Activated T-helper 17 cell treated with anti-CD3 and anti-CD28 coated beads, Interleukin-2, amount 50 U/mL, for 72 hours (primary cell): ENCODE data around the gene CDX1. TPM values are rescaled to one million over a fixed set of nuclear protein-coding genes. Genes with fewer than 3 reads are reported as not detected.

Experiments
- ATAC-seq: fragments of 150-1000 bp; cut with Tn5 transposase; replicated peaks from 2 replicates; pipeline ENCODE4 v1.10.0; 2021; ENCODE audit warnings: mild to moderate bottlenecking, moderate library complexity
- H3K27ac Mint-ChIP-seq: one replicate; pipeline ENCODE4 v1.8.0; 2022; ENCODE audit warnings: mixed read lengths
- H3K27me3 Mint-ChIP-seq: one replicate; pipeline ENCODE4 v1.8.0; 2022; ENCODE audit warnings: mixed read lengths
- H3K36me3 Mint-ChIP-seq: one replicate; pipeline ENCODE4 v1.8.0; 2022; ENCODE audit warnings: low read depth, mild to moderate bottlenecking, mixed read lengths
- H3K4me1 Mint-ChIP-seq: one replicate; pipeline ENCODE4 v1.8.0; 2022; ENCODE audit warnings: mixed read lengths
- H3K4me3 Mint-ChIP-seq: one replicate; pipeline ENCODE4 v1.8.0; 2022; ENCODE audit warnings: mild to moderate bottlenecking, mixed read lengths
- H3K9me3 Mint-ChIP-seq: one replicate; pipeline ENCODE4 v1.8.0; 2022; ENCODE audit warnings: mixed read lengths
- total RNA-seq, 2 donors: library from RNA; stranded (reverse); gene quantifications; one replicate each; pipeline ENCODE4 v1.2.3, GENCODE V29; 2022

The CDX1 gene
- total RNA-seq, 2 donors from 2014 or later, result not detected

DNA sequence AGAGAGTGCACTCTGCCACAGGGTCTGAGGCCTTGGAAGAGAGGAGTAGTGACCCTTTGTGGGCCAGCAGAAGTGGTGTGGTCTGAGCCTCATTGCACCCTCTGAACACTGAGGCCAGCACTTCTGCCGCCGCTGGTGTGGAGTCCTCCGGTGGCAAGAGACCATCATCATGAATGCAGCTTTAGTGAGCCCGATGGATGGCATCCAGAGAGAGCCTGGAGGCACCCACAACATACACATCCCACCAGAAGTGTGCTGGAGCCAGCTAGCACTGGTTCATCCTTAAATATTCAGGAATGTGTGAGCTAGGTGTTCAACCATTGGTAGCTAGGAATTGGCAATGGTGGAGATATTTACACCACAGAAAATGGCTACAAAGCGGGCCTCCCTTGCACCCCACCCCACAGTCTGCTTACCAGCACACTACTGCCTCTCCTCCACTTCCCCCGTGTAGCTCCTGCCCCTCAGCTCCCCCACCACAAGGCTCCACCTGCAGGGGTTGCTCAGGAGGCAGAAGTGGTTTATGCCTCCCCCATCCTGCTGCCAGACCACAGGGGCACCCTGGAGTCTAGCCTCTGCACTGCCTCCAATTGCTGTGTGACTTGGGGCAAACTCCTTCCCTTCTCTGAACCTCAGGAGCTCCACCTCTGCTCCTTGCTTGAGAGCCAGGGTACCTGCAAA lies 39.7 kb downstream of the CDX1 start:
- H3K4me1 Mint-ChIP-seq, result no peaks in the 10 kb centered on the region
- H3K27me3 Mint-ChIP-seq, result peaks cover 18% of the 10 kb centered on the region
- H3K4me3 Mint-ChIP-seq, result no peak overlapping the region
- no peak overlapping the region for H3K27ac Mint-ChIP-seq
- no peaks in the 10 kb centered on the region for H3K9me3 Mint-ChIP-seq
- H3K36me3 Mint-ChIP-seq, result no peaks in the 10 kb centered on the region
- no peak for ATAC-seq

DNA sequence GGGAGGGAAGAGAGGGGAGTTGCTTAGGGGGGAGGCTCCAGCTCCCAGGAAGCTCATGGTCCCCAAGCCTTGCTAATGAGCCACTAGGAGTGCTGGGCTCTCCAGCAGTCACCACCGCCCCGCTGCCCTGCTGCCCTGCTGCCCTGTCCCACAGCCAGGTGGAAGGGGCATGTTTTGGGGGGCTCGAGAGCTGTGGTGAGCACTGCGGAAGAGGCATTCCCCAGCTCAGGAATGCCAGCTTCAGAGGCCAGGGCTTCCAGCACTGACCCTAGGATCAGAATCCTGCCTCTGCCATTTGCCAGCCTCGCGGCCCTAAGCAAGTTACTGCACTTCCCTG lies 40.2 kb downstream of the CDX1 start:
- Mint-ChIP-seq H3K4me1 (no peaks in the 10 kb centered on the region), H3K9me3 (no peaks in the 10 kb centered on the region), H3K36me3 (no peaks in the 10 kb centered on the region), H3K4me3 (no peak overlapping the region), H3K27ac (no peak overlapping the region), H3K27me3 (peaks cover 18% of the 10 kb centered on the region)
- ATAC-seq, result no peak

DNA sequence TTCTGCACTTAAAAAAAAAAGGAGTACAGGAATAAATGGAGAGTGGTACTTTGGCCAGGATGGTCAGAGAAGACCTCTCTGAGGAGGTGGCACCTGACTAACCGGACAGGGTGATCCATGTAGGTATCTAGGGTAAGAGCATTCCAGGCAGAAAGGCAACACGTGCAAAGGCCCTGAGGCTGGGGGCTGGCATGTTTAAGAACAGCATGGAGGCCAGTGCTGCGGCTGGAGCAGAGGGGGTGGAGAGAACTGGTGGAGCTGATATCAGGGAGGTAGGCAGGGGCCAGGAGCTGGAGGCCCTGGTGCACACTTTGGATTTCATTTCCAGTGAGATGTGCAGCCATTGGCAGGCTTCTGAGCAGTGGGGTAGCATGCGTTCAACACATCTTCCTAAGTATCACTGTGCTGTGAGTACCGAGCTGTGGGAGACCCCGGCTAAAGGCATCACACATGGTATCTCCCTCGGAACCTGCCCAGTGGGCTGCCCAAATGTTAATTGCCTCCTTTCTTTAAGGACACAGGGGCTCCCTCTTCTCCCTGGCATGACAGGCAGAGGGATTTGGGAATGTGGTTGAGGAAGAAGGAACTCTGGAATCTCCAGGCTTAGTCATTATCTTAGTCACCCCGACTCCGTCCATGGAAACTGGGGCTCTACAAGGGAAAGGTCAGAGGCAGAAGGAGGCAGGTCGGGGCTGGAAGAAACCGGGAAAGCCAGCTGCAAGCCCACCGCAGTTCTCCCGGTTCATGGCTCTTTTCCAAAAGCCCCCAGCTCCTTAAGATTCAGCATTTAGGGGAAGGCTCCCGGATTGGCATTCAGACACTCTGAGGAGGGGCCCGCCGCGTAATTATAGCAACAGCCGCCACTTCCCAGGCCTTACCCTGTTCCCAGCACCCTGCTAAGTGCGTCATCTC lies 41.9 kb downstream of the CDX1 start:
- ATAC-seq, result no peak
- Mint-ChIP-seq H3K4me3 (peak overlapping the region; percentile 15), H3K4me1 (no peaks in the 10 kb centered on the region), H3K27ac (no peak overlapping the region), H3K9me3 (no peaks in the 10 kb centered on the region), H3K27me3 (peaks cover 14% of the 10 kb centered on the region), H3K36me3 (no peaks in the 10 kb centered on the region)

DNA sequence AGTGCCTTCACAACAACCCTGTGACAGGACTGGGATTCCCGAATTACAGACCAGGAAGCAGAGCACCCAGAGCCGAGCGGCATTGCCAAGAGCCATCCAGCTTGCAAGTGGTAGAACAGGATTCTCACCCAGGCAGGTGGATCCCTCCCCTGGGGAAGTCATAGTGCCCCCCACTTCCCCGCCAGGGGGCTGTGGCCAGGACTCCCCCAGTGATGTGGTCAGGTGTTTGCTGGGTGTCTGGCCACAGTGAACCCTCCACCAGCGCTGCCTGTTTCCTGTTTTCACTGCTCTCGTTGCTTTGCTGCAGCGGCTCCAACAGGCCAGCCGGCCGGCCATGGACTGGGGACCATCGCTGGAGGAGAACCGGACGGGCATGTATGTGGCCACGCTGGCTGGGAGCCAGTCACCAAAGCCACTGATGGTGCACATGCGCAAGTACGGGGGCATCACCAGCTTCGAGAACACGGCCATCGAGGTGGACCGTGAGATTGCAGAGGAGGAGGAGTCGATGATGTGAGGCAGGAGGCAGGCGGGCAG lies 42.6 kb downstream of the CDX1 start:
- Mint-ChIP-seq H3K27me3 (peaks cover 14% of the 10 kb centered on the region), H3K27ac (no peak overlapping the region), H3K4me3 (peak overlapping the region; percentile 15), H3K36me3 (no peaks in the 10 kb centered on the region), H3K9me3 (no peaks in the 10 kb centered on the region), H3K4me1 (no peaks in the 10 kb centered on the region)
- peak; percentile 23 for ATAC-seq

DNA sequence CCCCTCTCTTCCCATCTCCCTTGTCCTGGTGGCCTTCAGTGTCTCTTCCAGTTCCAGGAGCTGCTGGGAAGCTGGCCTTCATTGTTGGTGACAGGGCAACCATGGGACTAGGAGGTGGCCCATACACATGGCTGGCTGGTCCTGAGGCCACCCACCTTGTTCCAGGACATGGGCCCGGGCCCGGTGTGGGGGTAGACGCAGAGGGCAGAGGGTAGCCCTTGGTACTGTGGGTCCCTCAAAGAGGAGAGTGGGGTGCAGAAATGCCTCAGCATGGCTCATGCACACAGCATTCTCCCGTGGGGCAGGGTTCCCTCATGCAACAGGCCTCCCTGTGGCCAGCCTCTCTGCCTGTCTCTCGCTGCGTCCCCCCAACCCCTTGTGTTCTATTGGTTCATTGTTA lies 44.1 kb downstream of the CDX1 start:
- Mint-ChIP-seq H3K4me1 (no peaks in the 10 kb centered on the region), H3K9me3 (no peaks in the 10 kb centered on the region), H3K4me3 (no peak overlapping the region), H3K27ac (no peak overlapping the region), H3K36me3 (no peaks in the 10 kb centered on the region), H3K27me3 (peaks cover 14% of the 10 kb centered on the region)
- ATAC-seq, result no peak

DNA sequence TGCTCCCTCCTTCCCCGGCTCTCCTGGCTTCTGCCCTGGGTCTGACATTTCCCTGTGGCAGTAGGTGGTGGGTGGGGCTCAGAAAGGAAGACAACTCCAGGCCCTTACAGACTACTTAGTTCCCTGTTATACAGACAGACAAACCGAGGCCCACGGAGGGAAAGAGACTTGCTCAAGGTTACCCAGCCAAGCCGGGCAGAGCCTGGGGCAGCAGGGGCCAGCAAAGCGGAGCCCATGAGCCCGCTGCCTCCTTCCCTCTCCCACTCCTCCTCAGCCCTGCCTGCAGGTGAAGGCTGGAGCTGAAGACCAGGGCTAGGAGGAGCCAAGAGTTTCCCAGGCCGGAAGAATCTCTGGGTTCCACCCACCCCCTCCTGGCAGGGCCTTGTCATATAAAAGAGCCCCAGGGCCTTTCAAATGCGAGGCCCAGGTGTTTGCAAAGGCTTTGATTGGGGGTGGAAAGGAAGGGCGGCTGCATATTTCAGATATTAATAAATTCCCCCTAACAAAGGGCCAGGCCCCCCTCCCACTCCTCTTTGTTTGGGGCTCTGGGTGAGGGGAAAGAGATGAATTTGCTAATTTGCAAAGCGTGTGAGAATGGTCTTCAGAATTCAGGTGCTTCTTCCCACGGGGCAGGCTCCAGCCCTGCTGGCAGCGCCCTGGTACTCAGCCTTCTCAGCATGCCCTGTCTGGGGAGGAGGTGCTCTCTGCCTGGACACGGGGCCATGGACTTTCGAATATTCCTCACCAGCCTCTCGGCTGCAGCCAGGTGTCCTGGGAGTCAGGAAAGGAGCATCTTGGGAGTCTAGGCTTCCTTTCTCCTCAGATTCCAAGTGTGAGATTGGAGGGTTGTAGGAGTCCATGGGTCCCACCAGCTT lies 44.8 kb downstream of the CDX1 start:
- H3K9me3 Mint-ChIP-seq, result no peaks in the 10 kb centered on the region
- peaks cover 14% of the 10 kb centered on the region for H3K27me3 Mint-ChIP-seq
- no peaks in the 10 kb centered on the region for H3K36me3 Mint-ChIP-seq
- H3K4me1 Mint-ChIP-seq, result no peaks in the 10 kb centered on the region
- no peak for ATAC-seq
- H3K27ac Mint-ChIP-seq, result no peak overlapping the region
- no peak overlapping the region for H3K4me3 Mint-ChIP-seq

DNA sequence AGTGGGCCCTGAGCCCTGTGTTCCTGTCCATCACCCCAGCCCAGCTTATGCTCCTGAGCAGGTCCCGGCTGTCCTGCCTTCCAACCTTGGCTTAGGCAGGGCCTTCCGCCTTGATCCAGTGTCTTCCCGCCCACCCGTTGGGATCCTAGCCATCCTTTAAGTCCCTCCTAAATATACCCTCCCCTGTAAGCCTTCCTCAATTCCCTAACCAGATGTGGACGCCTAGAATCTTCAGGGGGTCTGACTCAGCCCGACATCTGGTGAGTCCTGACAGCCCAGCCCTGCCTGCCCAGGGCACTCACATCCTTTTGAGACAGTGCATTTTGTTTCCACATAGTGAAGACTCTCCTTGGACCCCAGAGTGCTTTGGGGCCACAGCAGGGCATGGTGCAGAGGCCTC lies 47.0 kb downstream of the CDX1 start:
- Mint-ChIP-seq H3K27ac (no peak overlapping the region), H3K36me3 (no peaks in the 10 kb centered on the region), H3K9me3 (no peaks in the 10 kb centered on the region), H3K27me3 (peaks cover 6% of the 10 kb centered on the region), H3K4me3 (no peak overlapping the region), H3K4me1 (no peaks in the 10 kb centered on the region)
- no peak for ATAC-seq

DNA sequence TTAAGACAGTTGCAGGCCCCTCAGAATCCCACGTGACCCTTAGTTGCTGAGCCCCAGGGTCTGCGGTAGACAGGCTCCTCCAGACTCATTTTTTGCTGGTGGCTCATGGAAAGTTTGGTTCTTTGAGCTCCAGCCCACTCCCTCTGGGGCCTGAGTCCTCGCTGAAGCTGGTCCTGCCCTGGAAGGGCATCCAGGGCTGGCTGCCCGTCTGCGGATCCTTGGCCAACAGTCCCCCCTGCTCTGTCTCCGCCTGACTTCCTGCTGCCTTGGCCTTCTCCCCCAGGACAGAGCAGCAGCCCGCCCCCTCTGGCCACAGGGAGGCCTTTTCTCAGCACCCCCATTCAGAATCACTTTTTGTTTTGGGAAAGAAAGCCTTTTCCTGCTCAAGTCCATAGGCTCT lies 47.7 kb downstream of the CDX1 start:
- H3K36me3 Mint-ChIP-seq, result no peaks in the 10 kb centered on the region
- no peak overlapping the region for H3K4me3 Mint-ChIP-seq
- no peak overlapping the region for H3K27ac Mint-ChIP-seq
- H3K4me1 Mint-ChIP-seq, result no peaks in the 10 kb centered on the region
- no peak for ATAC-seq
- H3K27me3 Mint-ChIP-seq, result peaks cover 4% of the 10 kb centered on the region
- no peaks in the 10 kb centered on the region for H3K9me3 Mint-ChIP-seq

DNA sequence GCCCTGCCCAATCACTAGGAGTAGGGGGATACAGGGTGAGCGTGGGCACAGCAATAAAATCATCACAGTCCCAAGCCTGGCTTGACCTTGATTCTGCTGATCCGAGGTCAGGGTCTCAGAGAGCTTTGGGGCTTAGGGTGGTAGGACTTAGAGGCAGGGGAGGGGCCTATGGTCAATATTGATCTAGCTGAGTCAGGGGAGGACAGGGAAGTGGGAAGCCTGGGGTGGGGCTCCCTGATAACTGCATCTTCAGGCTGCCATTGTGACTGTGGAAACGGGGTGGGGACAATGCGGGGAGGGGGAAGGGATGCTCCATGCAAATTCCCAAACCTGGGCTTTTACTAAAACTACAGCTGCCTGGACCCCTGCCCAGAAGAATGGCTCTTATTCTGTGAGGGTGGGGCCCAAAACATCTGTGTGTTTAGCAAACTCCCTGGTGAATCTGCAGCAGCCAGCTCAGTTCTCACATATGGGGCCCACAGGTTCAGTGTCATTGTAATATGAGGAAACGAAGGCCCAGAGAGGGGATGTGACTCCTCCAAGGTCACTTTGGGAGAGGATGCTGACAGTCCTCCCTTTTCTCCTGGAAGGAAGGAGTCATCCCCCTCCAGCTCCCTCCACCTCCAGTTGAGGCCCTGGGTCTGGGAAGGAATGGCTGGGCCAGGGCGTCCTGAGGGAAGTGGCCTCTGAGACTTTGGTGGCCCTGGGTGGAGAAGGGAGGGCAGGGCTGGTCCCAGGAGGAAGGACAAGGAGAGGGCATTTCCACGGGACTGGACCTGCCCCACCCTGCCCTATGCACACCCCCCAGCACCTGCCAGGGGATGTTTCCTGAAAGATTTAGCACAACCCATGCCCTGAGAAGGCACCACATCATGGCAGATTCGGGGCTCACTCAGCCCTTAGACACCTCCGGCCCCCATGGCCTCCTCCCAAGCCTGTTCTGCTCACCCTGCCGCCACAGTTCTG lies 49.7 kb downstream of the CDX1 start:
- no peaks in the 10 kb centered on the region for H3K9me3 Mint-ChIP-seq
- H3K36me3 Mint-ChIP-seq, result no peaks in the 10 kb centered on the region
- H3K4me3 Mint-ChIP-seq, result no peak overlapping the region
- no peaks in the 10 kb centered on the region for H3K4me1 Mint-ChIP-seq
- H3K27ac Mint-ChIP-seq, result no peak overlapping the region
- ATAC-seq, result no peak
- peaks cover 4% of the 10 kb centered on the region for H3K27me3 Mint-ChIP-seq

DNA sequence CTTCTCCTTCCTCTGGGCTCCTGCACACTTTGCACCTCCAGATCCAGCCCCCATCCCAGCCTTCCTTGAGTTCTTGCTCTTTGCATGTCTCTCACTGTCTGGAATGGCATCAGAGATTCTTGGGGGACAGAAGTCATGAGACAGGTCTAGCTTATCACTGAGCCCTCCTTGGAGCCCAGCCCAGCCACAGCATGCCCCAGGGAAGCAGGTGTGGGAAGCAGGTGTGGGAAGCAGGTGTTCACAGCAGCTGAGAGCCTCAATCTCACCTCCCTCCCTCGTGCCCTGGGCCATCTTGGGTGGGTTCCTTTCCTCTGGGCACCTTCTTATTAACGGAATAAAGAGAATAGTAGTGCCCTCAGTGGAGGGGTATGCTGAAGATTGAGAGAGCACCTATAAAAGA lies 50.5 kb downstream of the CDX1 start:
- no peaks in the 10 kb centered on the region for H3K4me1 Mint-ChIP-seq
- H3K36me3 Mint-ChIP-seq, result no peaks in the 10 kb centered on the region
- H3K27me3 Mint-ChIP-seq, result peaks cover 4% of the 10 kb centered on the region
- no peaks in the 10 kb centered on the region for H3K9me3 Mint-ChIP-seq
- no peak overlapping the region for H3K4me3 Mint-ChIP-seq
- ATAC-seq, result no peak
- no peak overlapping the region for H3K27ac Mint-ChIP-seq

DNA sequence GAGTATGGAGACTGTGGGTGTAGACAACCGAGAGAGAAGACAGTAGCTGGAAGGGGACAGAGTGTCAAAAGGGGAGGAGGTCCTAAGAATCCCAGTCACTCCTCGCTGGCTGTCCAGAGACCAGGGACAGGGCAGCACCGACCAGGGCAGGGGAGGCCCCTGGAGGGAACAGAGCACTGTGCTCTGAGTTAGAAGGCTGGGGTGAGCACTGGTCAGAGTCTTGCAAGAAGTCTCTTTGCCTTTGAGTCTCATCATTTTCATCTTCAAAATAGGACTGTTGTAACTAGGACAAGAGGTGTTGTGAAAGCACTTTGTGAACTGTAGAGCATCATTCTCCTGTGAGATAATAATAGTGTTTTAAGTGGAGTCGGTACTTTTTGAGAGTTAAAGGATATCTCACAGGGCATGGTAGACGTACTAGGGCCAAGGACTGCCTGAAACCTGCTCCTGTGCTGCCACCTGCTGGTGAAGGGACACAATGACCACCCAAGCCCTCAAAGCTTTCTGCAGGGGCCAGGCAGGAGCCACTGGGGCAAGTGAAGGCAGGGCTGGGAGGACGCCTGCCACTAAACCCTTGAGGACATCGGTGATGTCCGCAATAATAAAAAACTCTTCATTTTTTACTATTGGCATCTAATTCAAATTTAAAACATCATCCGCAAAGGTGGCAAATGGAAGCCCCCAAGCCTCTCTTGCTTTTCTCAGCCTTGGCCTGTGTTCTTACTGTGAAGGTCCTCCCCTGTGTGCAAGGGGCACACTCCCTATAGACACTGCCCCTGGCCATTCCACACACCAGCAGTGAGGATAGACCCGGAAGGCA lies 51.5 kb downstream of the CDX1 start:
- no peaks in the 10 kb centered on the region for H3K4me1 Mint-ChIP-seq
- no peaks in the 10 kb centered on the region for H3K9me3 Mint-ChIP-seq
- H3K27me3 Mint-ChIP-seq, result peaks cover 4% of the 10 kb centered on the region
- no peaks in the 10 kb centered on the region for H3K36me3 Mint-ChIP-seq
- H3K4me3 Mint-ChIP-seq, result no peak overlapping the region
- peak; percentile 87 for ATAC-seq
- H3K27ac Mint-ChIP-seq, result no peak overlapping the region

DNA sequence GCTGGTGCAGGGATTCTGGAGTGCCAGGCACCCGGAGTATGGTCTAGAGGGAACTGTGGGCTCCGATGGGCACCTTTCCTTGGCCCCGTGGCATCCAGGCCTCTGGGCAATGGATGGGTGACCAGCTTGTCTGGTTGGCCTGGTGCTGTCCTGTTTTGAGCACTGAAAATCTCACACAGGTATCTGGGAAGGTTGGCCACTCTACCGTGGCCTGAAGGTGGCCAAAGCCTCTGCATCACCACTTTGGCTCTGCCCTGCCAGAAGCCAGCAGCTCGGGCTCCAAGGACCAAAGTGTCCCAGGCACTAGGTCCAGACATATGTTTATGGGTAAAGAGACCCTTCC lies 52.1 kb downstream of the CDX1 start:
- Mint-ChIP-seq H3K4me1 (no peaks in the 10 kb centered on the region), H3K27ac (no peak overlapping the region), H3K27me3 (peaks cover 4% of the 10 kb centered on the region), H3K36me3 (no peaks in the 10 kb centered on the region), H3K4me3 (no peak overlapping the region), H3K9me3 (no peaks in the 10 kb centered on the region)
- no peak for ATAC-seq

DNA sequence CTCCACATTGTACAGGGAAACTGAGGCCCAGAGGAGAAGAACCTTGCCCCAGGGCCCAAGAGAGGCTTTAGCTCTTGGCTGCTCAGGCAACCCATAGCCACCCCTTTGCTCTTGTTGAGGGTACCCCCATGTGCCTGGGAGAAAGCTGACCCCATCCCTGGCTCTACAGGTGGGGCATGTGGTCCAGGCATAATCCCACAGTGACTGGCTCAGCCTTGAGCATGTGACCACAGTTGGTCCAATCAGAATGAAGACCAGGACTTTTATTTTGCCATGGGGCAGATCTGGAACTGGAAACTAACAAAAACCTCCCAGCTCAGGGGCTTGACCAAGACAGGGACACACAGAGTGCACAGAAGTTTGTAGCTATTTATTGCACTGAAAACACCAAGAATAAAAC lies 52.6 kb downstream of the CDX1 start:
- no peak for ATAC-seq
- H3K9me3 Mint-ChIP-seq, result no peaks in the 10 kb centered on the region

More for the DNA sequence above, 52.6 kb downstream of the CDX1 start:
- Mint-ChIP-seq H3K4me1 (no peaks in the 10 kb centered on the region), H3K36me3 (no peaks in the 10 kb centered on the region), H3K27me3 (peaks cover 4% of the 10 kb centered on the region), H3K27ac (no peak overlapping the region), H3K4me3 (no peak overlapping the region)
